HepG2 (cell line): ENCODE results near the gene RUSF1.

Experiments used
- ATF1 ChIP-seq: IDR thresholded peaks from 2 replicates; pipeline ENCODE4 v1.6.1; 2016; ENCODE audit warnings: mild to moderate bottlenecking, control low read depth
- BRCA1 ChIP-seq: sonication (generic); formaldehyde crosslinking; IDR thresholded peaks from 2 replicates; pipeline ENCODE4 v1.4.0; 2020; ENCODE audit warnings: missing genetic modification reagents
- GTF2F1 ChIP-seq: fragments of 150-350 bp; IDR thresholded peaks from 2 replicates; pipeline ENCODE4 v1.6.1; 2014; ENCODE audit warnings: low read length
- MLX ChIP-seq: IDR thresholded peaks from 2 replicates; pipeline ENCODE4 v1.6.1; 2016
- SIN3A ChIP-seq: IDR thresholded peaks from 2 replicates; pipeline ENCODE4 v1.6.1; 2011; ENCODE audit warnings: low read depth, mild to moderate bottlenecking, control low read depth, low read length, borderline replicate concordance
- ZBTB7A ChIP-seq: sonication (generic); formaldehyde crosslinking; IDR thresholded peaks from 2 replicates; pipeline ENCODE4 v1.8.0; 2022; ENCODE audit warnings: mild to moderate bottlenecking, missing genetic modification reagents
- ZC3H4 ChIP-seq: sonication (generic); formaldehyde crosslinking; IDR thresholded peaks from 2 replicates; pipeline ENCODE4 v1.4.0; 2020; ENCODE audit warnings: missing genetic modification reagents, borderline replicate concordance
- ZKSCAN1 ChIP-seq: fragments of 150-350 bp; IDR thresholded peaks from 2 replicates; pipeline ENCODE4 v1.6.1; 2014; ENCODE audit warnings: low read length
- ZNF329 ChIP-seq: sonication (generic); formaldehyde crosslinking; IDR thresholded peaks from 2 replicates; pipeline ENCODE4 v1.9.0; 2021; ENCODE audit warnings: low read depth, mild to moderate bottlenecking, missing genetic modification reagents
- ZNF431 ChIP-seq: sonication (generic); formaldehyde crosslinking; IDR thresholded peaks from 2 replicates; pipeline ENCODE4 v1.9.0; 2022; ENCODE audit warnings: missing genetic modification reagents, low read depth, mild to moderate bottlenecking, borderline replicate concordance
- ZNF577 ChIP-seq: sonication (generic); formaldehyde crosslinking; IDR thresholded peaks from 2 replicates; pipeline ENCODE4 v1.4.0; 2020; ENCODE audit warnings: mild to moderate bottlenecking, low read depth, missing genetic modification reagents, borderline replicate concordance
- TF ChIP-seq, protein P1 (sequence below): sonication (generic); formaldehyde crosslinking; IDR thresholded peaks from 2 replicates; pipeline ENCODE4 v1.4.0; 2020; ENCODE audit warnings: mild to moderate bottlenecking, missing genetic modification reagents, borderline replicate concordance
- TF ChIP-seq, protein P2 (sequence below): sonication (generic); formaldehyde crosslinking; IDR thresholded peaks from 2 replicates; pipeline ENCODE4 v1.4.0; 2020; ENCODE audit warnings: missing genetic modification reagents

GRCh38 chr16:31461201-31461920 is 46.8 kb downstream of the RUSF1 start:
- TF ChIP-seq ZNF577 (CRISPR knock-in tag), result no peak
- no peak for TF ChIP-seq GTF2F1
- no peak for TF ChIP-seq BRCA1 (CRISPR knock-in tag)
- no peak for TF ChIP-seq ATF1 (CRISPR knock-in tag)
- TF ChIP-seq ZC3H4 (CRISPR knock-in tag), result no peak
- TF ChIP-seq, protein P1, sequence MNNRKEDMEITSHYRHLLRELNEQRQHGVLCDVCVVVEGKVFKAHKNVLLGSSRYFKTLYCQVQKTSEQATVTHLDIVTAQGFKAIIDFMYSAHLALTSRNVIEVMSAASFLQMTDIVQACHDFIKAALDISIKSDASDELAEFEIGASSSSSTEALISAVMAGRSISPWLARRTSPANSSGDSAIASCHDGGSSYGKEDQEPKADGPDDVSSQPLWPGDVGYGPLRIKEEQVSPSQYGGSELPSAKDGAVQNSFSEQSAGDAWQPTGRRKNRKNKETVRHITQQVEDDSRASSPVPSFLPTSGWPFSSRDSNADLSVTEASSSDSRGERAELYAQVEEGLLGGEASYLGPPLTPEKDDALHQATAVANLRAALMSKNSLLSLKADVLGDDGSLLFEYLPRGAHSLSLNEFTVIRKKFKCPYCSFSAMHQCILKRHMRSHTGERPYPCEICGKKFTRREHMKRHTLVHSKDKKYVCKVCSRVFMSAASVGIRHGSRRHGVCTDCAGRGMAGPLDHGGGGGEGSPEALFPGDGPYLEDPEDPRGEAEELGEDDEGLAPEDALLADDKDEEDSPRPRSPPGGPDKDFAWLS (CRISPR knock-in tag), result no peak
- TF ChIP-seq SIN3A, result no peak
- no peak for TF ChIP-seq ZNF329 (CRISPR knock-in tag)
- no peak for TF ChIP-seq ZKSCAN1
- TF ChIP-seq ZNF431 (CRISPR knock-in tag), result no peak
- TF ChIP-seq, protein P2, sequence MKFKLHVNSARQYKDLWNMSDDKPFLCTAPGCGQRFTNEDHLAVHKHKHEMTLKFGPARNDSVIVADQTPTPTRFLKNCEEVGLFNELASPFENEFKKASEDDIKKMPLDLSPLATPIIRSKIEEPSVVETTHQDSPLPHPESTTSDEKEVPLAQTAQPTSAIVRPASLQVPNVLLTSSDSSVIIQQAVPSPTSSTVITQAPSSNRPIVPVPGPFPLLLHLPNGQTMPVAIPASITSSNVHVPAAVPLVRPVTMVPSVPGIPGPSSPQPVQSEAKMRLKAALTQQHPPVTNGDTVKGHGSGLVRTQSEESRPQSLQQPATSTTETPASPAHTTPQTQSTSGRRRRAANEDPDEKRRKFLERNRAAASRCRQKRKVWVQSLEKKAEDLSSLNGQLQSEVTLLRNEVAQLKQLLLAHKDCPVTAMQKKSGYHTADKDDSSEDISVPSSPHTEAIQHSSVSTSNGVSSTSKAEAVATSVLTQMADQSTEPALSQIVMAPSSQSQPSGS (CRISPR knock-in tag), result no peak
- no peak for TF ChIP-seq ZBTB7A (CRISPR knock-in tag)
- TF ChIP-seq MLX, result no peak
